Spleen (tissue), 11 donors: Measurements from ENCODE around the gene AFAP1L1. TPM values are rescaled to one million over a fixed set of nuclear protein-coding genes. Genes with fewer than 3 reads are reported as not detected.
"Not testable (repeated sequence)": the region's sequence is repeated elsewhere in the genome, so short reads cannot be mapped to it uniquely, and the experiment has no call there.

ENCODE experiments used
- DNase-seq: peaks from one replicate; pipeline ENCODE4 v3.0.0-alpha.2; 2020
- H3K27ac ChIP-seq, 8 donors: fragments of 200-600 bp; sonication (generic) in 7 of 8; 1 replicate in 4 of 8; 2 replicates in 4 of 8; pipeline versions ENCODE4 v1.5.0 to v1.8.0; 2016 to 2021; ENCODE audit warnings: inconsistent platforms in 4 of 8, mild to moderate bottlenecking in 4 of 8, moderate library complexity in 1 of 8
- H3K27me3 ChIP-seq, 7 donors: fragments of 200-600 bp; sonication (generic) in 6 of 7; replicated peaks in 1 of 7; 1 replicate in 4 of 7; 2 replicates in 3 of 7; pipeline versions ENCODE4 v1.5.0 to v1.8.0; 2016 to 2021; ENCODE audit warnings: inconsistent platforms in 3 of 7, mild to moderate bottlenecking in 1 of 7
- H3K36me3 ChIP-seq, 6 donors: fragments of 200-600 bp; sonication (generic) in 5 of 6; 1 replicate in 4 of 6; 2 replicates in 2 of 6; pipeline versions ENCODE4 v1.5.0 to v1.8.0; 2016 to 2021; ENCODE audit warnings: inconsistent platforms in 2 of 6
- H3K4me1 ChIP-seq, 6 donors: fragments of 200-600 bp; sonication (generic) in 5 of 6; 1 replicate in 3 of 6; 2 replicates in 3 of 6; pipeline versions ENCODE4 v1.5.0 to v1.8.0; 2016 to 2021; ENCODE audit warnings: inconsistent platforms in 3 of 6
- H3K4me3 ChIP-seq, 8 donors: fragments of 200-600 bp; sonication (generic) in 7 of 8; 1 replicate in 4 of 8; 2 replicates in 4 of 8; pipeline versions ENCODE4 v1.5.0 to v1.8.0; 2016 to 2021; ENCODE audit warnings: inconsistent platforms in 4 of 8, mild to moderate bottlenecking in 4 of 8, moderate library complexity in 2 of 8
- H3K9me3 ChIP-seq, 8 donors: fragments of 200-600 bp; sonication (generic) in 7 of 8; 1 replicate in 4 of 8; 2 replicates in 4 of 8; pipeline versions ENCODE4 v1.5.0 to v1.8.0; 2016 to 2021; ENCODE audit warnings: inconsistent platforms in 4 of 8
- POLR2A ChIP-seq, 3 donors: fragments of 450-650 bp; IDR thresholded peaks; one replicate each; pipeline ENCODE4 v1.5.1; 2017; ENCODE audit warnings: antibody characterized with exemption in 3 of 3, mild to moderate bottlenecking in 1 of 3
- POLR2AphosphoS5 ChIP-seq, 3 donors: sonication (generic); formaldehyde crosslinking; IDR thresholded peaks; one replicate each; pipeline ENCODE4 v1.5.1; 2017; ENCODE audit warnings: antibody characterized with exemption in 3 of 3
- WGBS, 5 donors: extraction: QIAGEN DNeasy Blood & Tissue Kit in 3 of 5; methylation state at CpG; one replicate each; pipeline versions ENCODE4 v1.1.5 to v1.1.7; 2013 to 2018; 5-methylcytosine and 5-hydroxymethylcytosine counted together
- intact Hi-C: fragments of 100-400 bp; cut with DNase I; formaldehyde crosslinking; loops from one replicate; pipeline ENCODE4 v1.15.0; 2023; ENCODE audit warnings: low total_unique reads
- polyA plus RNA-seq, 3 donors: library from polyadenylated mRNA; stranded (reverse); fragments of 200-250 nt; gene quantifications; one replicate each; pipeline ENCODE4 v1.2.1, GENCODE V29; 2013
- total RNA-seq, 7 donors: library from RNA; depleted of rRNA in 3 of 7; stranded (reverse); fragments of >200 nt in 3 of 7; fragmentation: NEBNext Ultra II Directional in 4 of 7; extraction: Animal tissue kit (Norgen Biotek cat#: 25700) in 4 of 7; gene quantifications; one replicate each; pipeline versions ENCODE4 v1.1.0 to v1.2.1, GENCODE V29; 2016 to 2021
- TF ChIP-seq, protein P1 (sequence below), 11 experiments: fragments of 200-600 bp in 7 of 11; fragments of 450-650 bp in 4 of 11; sonication (generic) in 4 of 11; IDR thresholded peaks in 8 of 11; conservative IDR thresholded peaks in 3 of 11; 1 replicate in 7 of 11; 2 replicates in 4 of 11; pipeline versions ENCODE4 v1.4.0 to v1.8.0; 2016 to 2021; ENCODE audit warnings: antibody characterized with exemption in 11 of 11, inconsistent platforms in 4 of 11, mild to moderate bottlenecking in 1 of 11
- donor health status: healthy with polysubstance abuse.
- donor health status: DM: no; HTN: no; CAD: no; lungs with moderate emphysema.
- donor health status: DM: no; HTN: no; CAD: no.
- donor health status: Bipolar disorder and iron deficiency.
- donor health status: healthy.
- donor health status: DM: no; HTN: no; CAD: no.
- donor health status: DM: yes; HTN: yes; CAD: no.

The AFAP1L1 gene
- total and polyA plus RNA-seq, 10 donors = 1.7 to 21.8 (median 10.3) TPM

DNA sequence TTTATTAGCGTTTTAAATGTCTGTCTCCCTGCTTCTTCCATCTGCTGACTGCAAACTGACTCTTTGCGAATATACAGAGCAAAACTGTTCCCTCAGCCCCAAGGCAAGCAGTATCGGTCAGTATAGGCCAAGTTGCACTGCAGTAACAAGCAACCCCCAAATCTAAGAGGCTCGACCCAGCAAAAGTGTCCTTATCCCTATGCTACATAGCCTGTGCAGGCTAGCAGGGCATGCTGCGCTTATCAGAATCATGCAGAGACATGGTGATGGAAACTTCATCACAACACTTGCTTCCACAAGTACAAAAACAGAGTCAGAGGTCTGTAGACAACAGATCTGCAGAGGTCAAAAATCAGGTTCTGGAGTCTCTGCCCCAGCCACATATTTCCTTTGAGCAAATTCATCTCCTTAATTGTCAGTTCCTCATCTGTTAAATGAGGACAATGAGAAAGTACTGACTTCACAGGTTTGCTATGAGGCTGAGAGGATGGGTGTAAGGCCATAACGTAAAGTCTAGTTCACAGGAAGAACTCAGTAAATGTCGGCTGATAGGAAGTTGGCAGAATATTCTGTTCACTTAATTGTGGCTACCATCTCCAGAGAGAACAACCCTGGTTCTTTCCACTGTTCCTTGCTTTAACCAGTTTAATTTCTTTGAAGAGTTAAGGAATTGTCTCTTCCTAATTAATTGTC is 117.0 kb downstream of the AFAP1L1 start:
- intact Hi-C loops = no loop called here
- no peak for TF ChIP-seq POLR2AphosphoS5 (IDR thresholded peaks at IDR 0.05)
- TF ChIP-seq, protein P1, sequence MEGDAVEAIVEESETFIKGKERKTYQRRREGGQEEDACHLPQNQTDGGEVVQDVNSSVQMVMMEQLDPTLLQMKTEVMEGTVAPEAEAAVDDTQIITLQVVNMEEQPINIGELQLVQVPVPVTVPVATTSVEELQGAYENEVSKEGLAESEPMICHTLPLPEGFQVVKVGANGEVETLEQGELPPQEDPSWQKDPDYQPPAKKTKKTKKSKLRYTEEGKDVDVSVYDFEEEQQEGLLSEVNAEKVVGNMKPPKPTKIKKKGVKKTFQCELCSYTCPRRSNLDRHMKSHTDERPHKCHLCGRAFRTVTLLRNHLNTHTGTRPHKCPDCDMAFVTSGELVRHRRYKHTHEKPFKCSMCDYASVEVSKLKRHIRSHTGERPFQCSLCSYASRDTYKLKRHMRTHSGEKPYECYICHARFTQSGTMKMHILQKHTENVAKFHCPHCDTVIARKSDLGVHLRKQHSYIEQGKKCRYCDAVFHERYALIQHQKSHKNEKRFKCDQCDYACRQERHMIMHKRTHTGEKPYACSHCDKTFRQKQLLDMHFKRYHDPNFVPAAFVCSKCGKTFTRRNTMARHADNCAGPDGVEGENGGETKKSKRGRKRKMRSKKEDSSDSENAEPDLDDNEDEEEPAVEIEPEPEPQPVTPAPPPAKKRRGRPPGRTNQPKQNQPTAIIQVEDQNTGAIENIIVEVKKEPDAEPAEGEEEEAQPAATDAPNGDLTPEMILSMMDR (IDR thresholded peaks at IDR 0.05 in 8 of 11, conservative IDR thresholded peaks at IDR 0.05 in 3 of 11) = no peak
- no peak for TF ChIP-seq POLR2A (IDR thresholded peaks at IDR 0.05)
- no peak for DNase-seq

DNA sequence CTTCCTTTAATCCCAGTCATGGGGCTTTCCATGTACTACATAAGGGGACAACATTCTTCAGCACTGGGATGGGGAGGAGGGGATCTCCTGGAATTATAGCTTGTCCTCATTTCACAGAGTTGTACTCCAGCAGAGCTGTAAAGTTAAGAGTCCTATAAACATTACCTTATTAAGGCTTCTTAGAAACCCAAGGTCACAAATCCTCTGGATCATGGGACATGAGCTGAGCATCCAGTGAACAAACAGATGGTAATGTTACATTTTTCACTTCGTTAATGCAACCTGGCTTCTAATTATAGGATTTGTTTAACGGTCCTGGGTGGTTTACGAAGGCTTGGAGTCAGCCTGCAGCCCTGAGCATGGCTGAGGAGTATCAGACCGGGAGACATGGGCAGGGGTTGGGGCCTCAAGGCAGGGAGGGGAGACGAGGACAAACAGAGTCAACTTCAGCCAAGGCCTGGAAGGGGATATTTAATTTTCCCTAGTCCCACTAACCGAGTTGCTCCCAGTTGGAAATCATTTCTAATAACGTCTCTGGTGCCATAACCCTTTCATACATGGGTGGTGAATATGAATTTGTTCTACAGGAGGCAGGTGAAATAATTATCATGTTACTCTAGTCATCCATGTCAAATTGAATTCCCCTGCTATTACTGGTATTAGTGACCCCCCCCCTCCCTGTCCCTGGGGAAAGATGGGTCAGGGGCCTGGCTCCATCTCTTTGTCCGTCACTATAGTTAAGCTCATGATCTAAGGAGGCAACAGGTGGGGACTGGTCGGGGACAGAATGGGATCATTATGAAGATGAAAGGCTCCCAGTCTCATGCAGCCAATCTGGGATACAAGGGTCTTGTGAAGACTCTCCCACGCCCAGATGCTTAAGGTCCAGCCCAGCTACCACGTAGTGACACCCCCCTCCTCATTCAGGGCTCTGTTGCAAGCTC is 118.2 kb downstream of the AFAP1L1 start:
- H3K36me3 ChIP-seq = no peaks in the 10 kb centered on the region
- 72 to 89% (median 85%) methylated on average over 11 of the region's 11 CpGs for WGBS, 5 donors
- H3K27ac ChIP-seq = peak overlapping the region in 5 of 8 donors; percentile 16 to 61 (median 52)
- no peak for DNase-seq
- intact Hi-C loops = no loop called here
- H3K27me3 ChIP-seq = no peaks in the 10 kb centered on the region
- H3K4me1 ChIP-seq = peaks cover 0 to 16% (median 0%) of the 10 kb centered on the region in 6 donors
- no peak for TF ChIP-seq POLR2A (IDR thresholded peaks at IDR 0.05)
- no peak for TF ChIP-seq POLR2AphosphoS5 (IDR thresholded peaks at IDR 0.05)
- TF ChIP-seq, protein P1 (IDR thresholded peaks at IDR 0.05 in 8 of 11, conservative IDR thresholded peaks at IDR 0.05 in 3 of 11) = no peak
- no peaks in the 10 kb centered on the region for H3K9me3 ChIP-seq
- no peak overlapping the region for H3K4me3 ChIP-seq

More for the DNA sequence above, 117.0 kb downstream of the AFAP1L1 start:
- Histone ChIP-seq H3K27me3 (no peaks in the 10 kb centered on the region), H3K36me3 (no peaks in the 10 kb centered on the region), H3K27ac (peak overlapping the region in 6 of 8 donors; percentile 33 to 69 (median 59)), H3K4me1 (peaks cover 0 to 20% (median 0%) of the 10 kb centered on the region in 6 donors), H3K9me3 (no peaks in the 10 kb centered on the region), H3K4me3 (no peak overlapping the region)
- WGBS, 5 donors = 66 to 78% (median 67%) methylated on average over 7 of the region's 7 CpGs

DNA sequence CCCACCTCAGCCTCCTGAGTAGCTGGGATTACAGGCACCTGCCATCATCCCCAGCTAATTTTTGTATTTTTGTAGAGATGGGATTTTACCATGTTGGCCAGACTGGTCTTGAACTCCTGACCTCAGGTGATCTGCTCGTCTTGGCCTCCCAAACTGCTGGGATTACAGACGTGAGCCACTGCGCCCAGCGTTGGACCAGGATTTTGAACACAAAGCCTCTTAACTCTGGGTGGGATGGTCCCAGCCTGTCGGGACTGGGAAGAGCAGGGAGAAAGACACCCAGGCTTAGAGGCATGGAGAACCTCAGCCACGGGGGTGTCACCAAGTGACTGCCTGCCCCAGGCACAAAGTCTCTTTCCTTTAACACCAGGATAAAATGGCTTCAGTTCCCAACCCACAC is 119.4 kb downstream of the AFAP1L1 start:
- intact Hi-C loops, H3K36me3 ChIP-seq, DNase-seq, H3K4me3 ChIP-seq, H3K27me3 ChIP-seq, H3K9me3 ChIP-seq, H3K27ac ChIP-seq: not testable (repeated sequence)
- H3K4me1 ChIP-seq = peaks cover 0 to 16% (median 0%) of the 10 kb centered on the region in 6 donors
- WGBS, 5 donors = 81 to 93% (median 88%) methylated on average over 4 to 6 of the region's 6 CpGs

Other genes starting within 250 kb of the AFAP1L1 start
- 1 to 10 TPM in 6 of 7 donors, under 1 TPM in 1; 0.63 to 2.8 (median 1.6) TPM for gene SH3TC2, start 208.8 kb upstream of the AFAP1L1 start, total RNA-seq
- gene SH3TC2, start 208.8 kb upstream of the AFAP1L1 start, polyA plus RNA-seq = under 1 TPM; 0.02 to 0.38 (median 0.03) TPM
- 10 to 100 TPM; 12.8 to 32.9 (median 22.0) TPM for gene ABLIM3, start 130.4 kb upstream of the AFAP1L1 start, total RNA-seq
- 1 to 10 TPM; 3.3 to 5.2 (median 4.5) TPM for gene ABLIM3, start 130.4 kb upstream of the AFAP1L1 start, polyA plus RNA-seq
- gene GRPEL2, start 73.6 kb downstream of the AFAP1L1 start, total RNA-seq = 10 to 100 TPM in 4 of 7 donors, 1 to 10 TPM in 3; 7.7 to 17.7 (median 11.2) TPM
- gene GRPEL2, start 73.6 kb downstream of the AFAP1L1 start, polyA plus RNA-seq = 1 to 10 TPM; 4.6 to 5.9 (median 5.3) TPM
- 10 to 100 TPM in 1 of 7 donors, 1 to 10 TPM in 6; 5.4 to 13.0 (median 7.8) TPM for gene PCYOX1L, start 86.2 kb downstream of the AFAP1L1 start, total RNA-seq
- 10 to 100 TPM in 1 of 3 donors, 1 to 10 TPM in 2; 6.8 to 11.7 (median 8.1) TPM for gene PCYOX1L, start 86.2 kb downstream of the AFAP1L1 start, polyA plus RNA-seq
- 1 to 10 TPM in 2 of 7 donors, under 1 TPM in 1, not detected in 4; 0.57 to 1.4 (median 1.1) TPM for gene IL17B, start 107.4 kb downstream of the AFAP1L1 start, total RNA-seq
- under 1 TPM; 0.30 to 0.62 (median 0.38) TPM for gene IL17B, start 107.4 kb downstream of the AFAP1L1 start, polyA plus RNA-seq